K562 (cell line): ENCODE results near the gene OCRL. TPM values are rescaled to one million over a fixed set of nuclear protein-coding genes. Genes with fewer than 3 reads are reported as not detected.

ENCODE experiments used
- ADNP ChIP-seq: fragments of 200-800 bp; sonication (Bioruptor generic); IDR thresholded peaks from 2 replicates; pipeline ENCODE4 v1.6.1; 2016; ENCODE audit warnings: missing genetic modification characterization, missing compliant biosample characterization
- CREM ChIP-seq: IDR thresholded peaks from 2 replicates; pipeline ENCODE4 v1.6.1; 2014; ENCODE audit warnings: antibody characterized with exemption, low read depth
- E2F4 ChIP-seq: sonication (generic); formaldehyde crosslinking; IDR thresholded peaks from 2 replicates; pipeline ENCODE4 v1.8.0; 2022; ENCODE audit warnings: mild to moderate bottlenecking, low read depth, missing genetic modification reagents
- HDAC3 ChIP-seq: fragments of 450-650 bp; IDR thresholded peaks from 2 replicates; pipeline ENCODE4 v1.6.1; 2018; ENCODE audit warnings: borderline replicate concordance, mild to moderate bottlenecking, moderate library complexity; ENCODE audit not compliant: partially characterized antibody
- PRDM10 ChIP-seq: fragments of 450-650 bp; IDR thresholded peaks from 2 replicates; pipeline ENCODE4 v1.6.1; 2018; ENCODE audit not compliant: partially characterized antibody
- TCF7L2 ChIP-seq: fragments of 150-350 bp; IDR thresholded peaks from 2 replicates; pipeline ENCODE4 v1.6.1; 2016; ENCODE audit warnings: low read depth, mild to moderate bottlenecking, low read length, moderate library complexity
- ZFX ChIP-seq: sonication (generic); formaldehyde crosslinking; IDR thresholded peaks from 2 replicates; pipeline ENCODE4 v1.8.0; 2022; ENCODE audit warnings: mild to moderate bottlenecking, missing genetic modification reagents, moderate library complexity
- ZNF212 ChIP-seq: fragments of 450-650 bp; formaldehyde crosslinking; IDR thresholded peaks from 2 replicates; pipeline ENCODE4 v1.4.0; 2020; ENCODE audit warnings: mild to moderate bottlenecking
- ZNF436 ChIP-seq: fragments of 250-450, 450-650 bp; sonication (Bioruptor Pico); formaldehyde crosslinking; IDR thresholded peaks from 2 replicates; pipeline ENCODE4 v1.7.0; 2020; ENCODE audit warnings: mild to moderate bottlenecking
- ZNF507 ChIP-seq: conservative IDR thresholded peaks from 2 replicates; pipeline ENCODE4 v1.6.1; 2017; ENCODE audit warnings: missing genetic modification characterization, missing compliant biosample characterization
- ZNF766 ChIP-seq: fragments of 200-800 bp; sonication (Bioruptor generic); conservative IDR thresholded peaks from 2 replicates; pipeline ENCODE4 v1.6.1; 2016; ENCODE audit warnings: missing genetic modification characterization, missing compliant biosample characterization
- polyA plus RNA-seq, 8 experiments: library from polyadenylated mRNA; depleted of rRNA in 4 of 8; stranded (reverse) in 5 of 8; unstranded in 3 of 8; fragments of >200 nt; fragmentation: Nextera tagmentation in 2 of 8; fragmentation: Illumina TruSeq in 1 of 8; extraction: Ambion mirVana in 2 of 8; extraction: Trizol in 1 of 8; gene quantifications; 2 replicates each; pipeline versions ENCODE4 v1.2.1 to v1.2.3, GENCODE V29; 2011 to 2014; ENCODE audit warnings: inconsistent platforms in 1 of 8, missing spikeins in 1 of 8
- total RNA-seq, 7 experiments: library from RNA; depleted of rRNA in 6 of 7; stranded (reverse); fragments of >200 nt in 6 of 7; fragmentation: Illumina TruSeq in 2 of 7; extraction: Trizol in 2 of 7; gene quantifications; 2 replicates each; pipeline versions ENCODE4 v1.2.1 to v1.2.3, GENCODE V29; 2011 to 2021; ENCODE audit warnings: low replicate concordance in 1 of 7
- TF ChIP-seq, protein P1 (sequence below): fragments of 200-600 bp; sonication (generic); IDR thresholded peaks from one replicate; pipeline ENCODE4 v1.6.1; 2012; ENCODE audit warnings: mild to moderate bottlenecking, low read depth, low read length, inconsistent platforms
- TF ChIP-seq, protein P2 (sequence below): fragments of 250-450 bp; sonication (Bioruptor Pico); IDR thresholded peaks from 2 replicates; pipeline ENCODE4 v1.8.0; 2021; ENCODE audit warnings: moderate library complexity, mild to moderate bottlenecking, inconsistent platforms

Gene OCRL
- total and polyA plus RNA-seq, 9 of the 15 experiments (the other 6 are each of a cell fraction or from before 2014, with no cell fraction given): 2.2 to 23.4 (median 11.9) TPM

DNA sequence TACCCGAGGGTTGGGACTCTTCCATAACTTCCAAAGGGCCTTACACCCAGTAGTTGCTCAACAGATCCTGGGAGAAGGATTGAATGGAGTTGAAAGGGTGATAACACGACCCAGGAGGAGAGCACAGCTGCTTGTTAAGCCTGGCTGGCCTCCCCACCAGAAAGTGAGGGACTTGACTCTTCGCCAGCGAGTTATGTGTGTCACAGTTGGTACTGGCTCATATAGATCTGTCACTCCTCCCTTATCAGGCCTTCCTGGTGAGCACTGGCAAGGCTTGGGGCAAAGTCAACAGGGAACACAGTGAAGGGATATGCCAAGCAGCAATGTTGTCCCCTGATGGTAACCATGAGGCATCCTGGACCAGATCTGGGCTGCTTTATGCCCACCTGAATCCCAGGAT lies 78.9 kb downstream of the OCRL start (continued):
- TF ChIP-seq, protein P1, sequence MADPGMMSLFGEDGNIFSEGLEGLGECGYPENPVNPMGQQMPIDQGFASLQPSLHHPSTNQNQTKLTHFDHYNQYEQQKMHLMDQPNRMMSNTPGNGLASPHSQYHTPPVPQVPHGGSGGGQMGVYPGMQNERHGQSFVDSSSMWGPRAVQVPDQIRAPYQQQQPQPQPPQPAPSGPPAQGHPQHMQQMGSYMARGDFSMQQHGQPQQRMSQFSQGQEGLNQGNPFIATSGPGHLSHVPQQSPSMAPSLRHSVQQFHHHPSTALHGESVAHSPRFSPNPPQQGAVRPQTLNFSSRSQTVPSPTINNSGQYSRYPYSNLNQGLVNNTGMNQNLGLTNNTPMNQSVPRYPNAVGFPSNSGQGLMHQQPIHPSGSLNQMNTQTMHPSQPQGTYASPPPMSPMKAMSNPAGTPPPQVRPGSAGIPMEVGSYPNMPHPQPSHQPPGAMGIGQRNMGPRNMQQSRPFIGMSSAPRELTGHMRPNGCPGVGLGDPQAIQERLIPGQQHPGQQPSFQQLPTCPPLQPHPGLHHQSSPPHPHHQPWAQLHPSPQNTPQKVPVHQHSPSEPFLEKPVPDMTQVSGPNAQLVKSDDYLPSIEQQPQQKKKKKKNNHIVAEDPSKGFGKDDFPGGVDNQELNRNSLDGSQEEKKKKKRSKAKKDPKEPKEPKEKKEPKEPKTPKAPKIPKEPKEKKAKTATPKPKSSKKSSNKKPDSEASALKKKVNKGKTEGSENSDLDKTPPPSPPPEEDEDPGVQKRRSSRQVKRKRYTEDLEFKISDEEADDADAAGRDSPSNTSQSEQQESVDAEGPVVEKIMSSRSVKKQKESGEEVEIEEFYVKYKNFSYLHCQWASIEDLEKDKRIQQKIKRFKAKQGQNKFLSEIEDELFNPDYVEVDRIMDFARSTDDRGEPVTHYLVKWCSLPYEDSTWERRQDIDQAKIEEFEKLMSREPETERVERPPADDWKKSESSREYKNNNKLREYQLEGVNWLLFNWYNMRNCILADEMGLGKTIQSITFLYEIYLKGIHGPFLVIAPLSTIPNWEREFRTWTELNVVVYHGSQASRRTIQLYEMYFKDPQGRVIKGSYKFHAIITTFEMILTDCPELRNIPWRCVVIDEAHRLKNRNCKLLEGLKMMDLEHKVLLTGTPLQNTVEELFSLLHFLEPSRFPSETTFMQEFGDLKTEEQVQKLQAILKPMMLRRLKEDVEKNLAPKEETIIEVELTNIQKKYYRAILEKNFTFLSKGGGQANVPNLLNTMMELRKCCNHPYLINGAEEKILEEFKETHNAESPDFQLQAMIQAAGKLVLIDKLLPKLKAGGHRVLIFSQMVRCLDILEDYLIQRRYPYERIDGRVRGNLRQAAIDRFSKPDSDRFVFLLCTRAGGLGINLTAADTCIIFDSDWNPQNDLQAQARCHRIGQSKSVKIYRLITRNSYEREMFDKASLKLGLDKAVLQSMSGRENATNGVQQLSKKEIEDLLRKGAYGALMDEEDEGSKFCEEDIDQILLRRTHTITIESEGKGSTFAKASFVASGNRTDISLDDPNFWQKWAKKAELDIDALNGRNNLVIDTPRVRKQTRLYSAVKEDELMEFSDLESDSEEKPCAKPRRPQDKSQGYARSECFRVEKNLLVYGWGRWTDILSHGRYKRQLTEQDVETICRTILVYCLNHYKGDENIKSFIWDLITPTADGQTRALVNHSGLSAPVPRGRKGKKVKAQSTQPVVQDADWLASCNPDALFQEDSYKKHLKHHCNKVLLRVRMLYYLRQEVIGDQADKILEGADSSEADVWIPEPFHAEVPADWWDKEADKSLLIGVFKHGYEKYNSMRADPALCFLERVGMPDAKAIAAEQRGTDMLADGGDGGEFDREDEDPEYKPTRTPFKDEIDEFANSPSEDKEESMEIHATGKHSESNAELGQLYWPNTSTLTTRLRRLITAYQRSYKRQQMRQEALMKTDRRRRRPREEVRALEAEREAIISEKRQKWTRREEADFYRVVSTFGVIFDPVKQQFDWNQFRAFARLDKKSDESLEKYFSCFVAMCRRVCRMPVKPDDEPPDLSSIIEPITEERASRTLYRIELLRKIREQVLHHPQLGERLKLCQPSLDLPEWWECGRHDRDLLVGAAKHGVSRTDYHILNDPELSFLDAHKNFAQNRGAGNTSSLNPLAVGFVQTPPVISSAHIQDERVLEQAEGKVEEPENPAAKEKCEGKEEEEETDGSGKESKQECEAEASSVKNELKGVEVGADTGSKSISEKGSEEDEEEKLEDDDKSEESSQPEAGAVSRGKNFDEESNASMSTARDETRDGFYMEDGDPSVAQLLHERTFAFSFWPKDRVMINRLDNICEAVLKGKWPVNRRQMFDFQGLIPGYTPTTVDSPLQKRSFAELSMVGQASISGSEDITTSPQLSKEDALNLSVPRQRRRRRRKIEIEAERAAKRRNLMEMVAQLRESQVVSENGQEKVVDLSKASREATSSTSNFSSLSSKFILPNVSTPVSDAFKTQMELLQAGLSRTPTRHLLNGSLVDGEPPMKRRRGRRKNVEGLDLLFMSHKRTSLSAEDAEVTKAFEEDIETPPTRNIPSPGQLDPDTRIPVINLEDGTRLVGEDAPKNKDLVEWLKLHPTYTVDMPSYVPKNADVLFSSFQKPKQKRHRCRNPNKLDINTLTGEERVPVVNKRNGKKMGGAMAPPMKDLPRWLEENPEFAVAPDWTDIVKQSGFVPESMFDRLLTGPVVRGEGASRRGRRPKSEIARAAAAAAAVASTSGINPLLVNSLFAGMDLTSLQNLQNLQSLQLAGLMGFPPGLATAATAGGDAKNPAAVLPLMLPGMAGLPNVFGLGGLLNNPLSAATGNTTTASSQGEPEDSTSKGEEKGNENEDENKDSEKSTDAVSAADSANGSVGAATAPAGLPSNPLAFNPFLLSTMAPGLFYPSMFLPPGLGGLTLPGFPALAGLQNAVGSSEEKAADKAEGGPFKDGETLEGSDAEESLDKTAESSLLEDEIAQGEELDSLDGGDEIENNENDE: no peak
- TF ChIP-seq E2F4 (CRISPR knock-in tag): no peak
- TF ChIP-seq, protein P2, sequence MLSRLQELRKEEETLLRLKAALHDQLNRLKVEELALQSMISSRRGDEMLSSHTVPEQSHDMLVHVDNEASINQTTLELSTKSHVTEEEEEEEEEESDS: no peak
- no peak for TF ChIP-seq ZNF507 (tag)
- TF ChIP-seq ADNP (tag): no peak
- TF ChIP-seq PRDM10: no peak
- TF ChIP-seq TCF7L2: no peak
- TF ChIP-seq HDAC3: no peak
- no peak for TF ChIP-seq CREM
- TF ChIP-seq ZFX (CRISPR knock-in tag): no peak
- TF ChIP-seq ZNF766 (CRISPR knock-in tag): no peak
- TF ChIP-seq ZNF212 (CRISPR knock-in tag): no peak
- no peak for TF ChIP-seq ZNF436 (CRISPR knock-in tag)
